ENCODE results near the gene PAPPA2. TPM values are rescaled to one million over a fixed set of nuclear protein-coding genes. Genes with fewer than 3 reads are reported as not detected.

The PAPPA2 gene
- total and polyA plus RNA-seq, 2 of the 8 experiments (the other 6 are each of a cell fraction or from before 2014, with no cell fraction given): 0.08 to 0.88 TPM

DNA sequence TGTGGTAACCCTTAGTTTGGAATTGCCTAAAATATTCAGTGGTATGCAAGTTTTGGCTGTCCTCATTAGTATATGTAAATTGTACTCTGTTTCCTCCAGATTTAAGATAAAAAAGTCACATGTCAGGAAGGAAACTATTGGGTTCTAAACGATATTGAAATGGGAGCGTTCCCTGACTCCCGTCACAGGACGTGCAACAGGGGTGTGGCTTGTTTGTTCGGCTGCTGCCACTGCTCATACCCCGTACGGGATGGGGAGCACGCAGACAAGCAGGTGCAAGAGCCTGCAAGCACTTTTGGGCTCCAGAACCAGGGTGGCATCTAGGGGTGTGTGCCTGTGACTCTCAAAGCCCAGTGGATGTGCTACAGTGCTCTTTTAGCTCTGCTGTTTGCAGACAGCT lies 6.2 kb upstream of the PAPPA2 start:
- Histone ChIP-seq H3K9ac (replicated peaks in 1 of 4; ENCODE audit: extremely low read depth in 1 of 4, low read depth in 3 of 4, low read length in 3 of 4) (no peak overlapping the region), H3K4me3 (ENCODE audit: extremely low read depth in 1 of 4, insufficient read depth in 2 of 4, low read depth in 3 of 4, low read length in 4 of 4) (no peak overlapping the region), H3K23me2 (ENCODE audit: low read depth, low read length) (no peaks in the 10 kb centered on the region), H3K14ac (ENCODE audit: insufficient read length) (no peak overlapping the region), H2AFZ (ENCODE audit: low read length) (no peak overlapping the region), H3K79me1 (ENCODE audit: low read depth, low read length) (no peaks in the 10 kb centered on the region), H3K27me3 (replicated peaks in 1 of 4; ENCODE audit: control insufficient read depth in 3 of 4, extremely low read depth in 1 of 4, insufficient read depth in 3 of 4, low read length in 3 of 4) (no peaks in the 10 kb centered on the region), H3K4ac (replicated peaks; ENCODE audit: insufficient read length, low read depth, low read length) (no peak overlapping the region), H4K8ac (ENCODE audit: extremely low read depth, insufficient read depth, low read length) (no peak overlapping the region), H2BK20ac (ENCODE audit: low read length) (no peak overlapping the region), H2BK5ac (ENCODE audit: low read depth, low read length) (no peak overlapping the region), H3K4me1 (replicated peaks in 1 of 4; ENCODE audit: control insufficient read depth in 3 of 4, insufficient read depth in 4 of 4, low read length in 3 of 4) (no peaks in the 10 kb centered on the region), H4K5ac (ENCODE audit: insufficient read length, low read depth, low read length) (no peak overlapping the region), H3K18ac (ENCODE audit: extremely low read depth, low read length) (no peak overlapping the region), H2BK120ac (replicated peaks; ENCODE audit: low read depth, low read length) (no peak overlapping the region), H3K27ac (ENCODE audit: low read depth, low read length) (no peak overlapping the region), H3K4me2 (ENCODE audit: insufficient read depth in 1 of 2, low read depth in 2 of 2, low read length in 2 of 2) (no peak overlapping the region), H3K56ac (replicated peaks; ENCODE audit: insufficient read length, low read depth, low read length) (no peak overlapping the region), H3K79me2 (ENCODE audit: control insufficient read depth in 1 of 2, insufficient read depth in 2 of 2, low read length in 2 of 2) (no peaks in the 10 kb centered on the region), H2AK5ac (ENCODE audit: low read depth, low read length) (no peak overlapping the region), H4K20me1 (replicated peaks in 1 of 2; ENCODE audit: control insufficient read depth in 1 of 2, insufficient read depth in 2 of 2, low read length in 2 of 2) (no peaks in the 10 kb centered on the region), H3K36me3 (ENCODE audit: control insufficient read depth in 2 of 4, insufficient read depth in 4 of 4, low read length in 3 of 4) (no peaks in the 10 kb centered on the region), H2BK12ac (ENCODE audit: low read depth, low read length) (no peak overlapping the region), H3K23ac (ENCODE audit: insufficient read length) (no peak overlapping the region), H3K9me3 (ENCODE audit: insufficient read depth in 2 of 2, low read depth in 1 of 2, low read length in 1 of 2) (peaks cover 2 to 4% of the 10 kb centered on the region in 2 experiments; a peak in 2 of 4 replicates), H4K91ac (replicated peaks; ENCODE audit: insufficient read length, low read length) (no peak overlapping the region), H2BK15ac (ENCODE audit: low read length) (no peak overlapping the region)
- FAIRE-seq (no peak), DNase-seq (ENCODE audit: low read depth in 1 of 2, low spot score in 2 of 2) (no peak)
- ChIA-PET POLR2A (ENCODE audit: partially characterized antibody) (no interaction called here), CTCF (ENCODE audit: partially characterized antibody) (interaction anchor here (2.2 kb wide), 1 partner anchor 10 kb away, joined by 6 read pairs; no protein-coding TSS in a partner anchor)
- 94% methylated on average over 8 of the region's 8 CpGs; no CpG with 5 or more reads in 1 of the 2 experiments for WGBS, 2 experiments (ENCODE audit: extremely low coverage in 1 of 2, insufficient coverage in 1 of 2, insufficient read length in 1 of 2, insufficient replicate concordance in 2 of 2, low coverage in 1 of 2, low lambda C conversion rate in 2 of 2, missing lambda C conversion rate in 1 of 2)
- TF ChIP-seq ZNF274 (IDR thresholded peaks at IDR 0.05; ENCODE audit: borderline replicate concordance, extremely low read depth, low read length) (no peak), TCF12 (IDR thresholded peaks at IDR 0.05; ENCODE audit: low read depth, low read length) (no peak), CBX5 (IDR thresholded peaks at IDR 0.05; ENCODE audit: low read depth, low read length) (no peak), SP1 (IDR thresholded peaks at IDR 0.05; ENCODE audit: low read depth, low read length) (no peak), SRF (IDR thresholded peaks at IDR 0.05; ENCODE audit: low read depth, low read length) (no peak), SIN3A (conservative IDR thresholded peaks at IDR 0.05 in 1 of 2, IDR thresholded peaks at IDR 0.05 in 1 of 2; ENCODE audit: low read depth in 1 of 2, low read length in 2 of 2) (no peak), NRF1 (IDR thresholded peaks at IDR 0.05; ENCODE audit: low read depth, low read length) (no peak), CTBP2 (IDR thresholded peaks at IDR 0.05; ENCODE audit: borderline replicate concordance, insufficient read depth, insufficient read length, low read length) (no peak)
- TF ChIP-seq, protein P1, sequence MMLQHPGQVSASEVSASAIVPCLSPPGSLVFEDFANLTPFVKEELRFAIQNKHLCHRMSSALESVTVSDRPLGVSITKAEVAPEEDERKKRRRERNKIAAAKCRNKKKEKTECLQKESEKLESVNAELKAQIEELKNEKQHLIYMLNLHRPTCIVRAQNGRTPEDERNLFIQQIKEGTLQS (IDR thresholded peaks at IDR 0.05; ENCODE audit: insufficient read depth, low read depth, low read length): no peak
- TF ChIP-seq, protein P2, sequence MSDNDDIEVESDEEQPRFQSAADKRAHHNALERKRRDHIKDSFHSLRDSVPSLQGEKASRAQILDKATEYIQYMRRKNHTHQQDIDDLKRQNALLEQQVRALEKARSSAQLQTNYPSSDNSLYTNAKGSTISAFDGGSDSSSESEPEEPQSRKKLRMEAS (IDR thresholded peaks at IDR 0.05): no peak
